GM18508 (cell line): ENCODE data around the gene ACOT7.

Experiments used
- ATAC-seq: cut with Tn5 transposase; IDR thresholded peaks from one replicate; pipeline ENCODE4 v1.9.1; 2021; ENCODE audit warnings: moderate number of reproducible peaks; ENCODE audit not compliant: insufficient read depth, unreplicated experiment

The ACOT7 gene

GRCh38 chr1:6273380-6273891, 120.1 kb downstream of the ACOT7 start:
- no peak for ATAC-seq

- ATAC-seq: no peak
These were observed 120.7 kb downstream of the ACOT7 start for GRCh38 chr1:6272868-6273267.

- ATAC-seq: no peak
These were observed 121.1 kb downstream of the ACOT7 start for GRCh38 chr1:6272452-6272851.

GRCh38 chr1:6271554-6271953, 122.0 kb downstream of the ACOT7 start:
- no peak for ATAC-seq

GRCh38 chr1:6271006-6271405, 122.6 kb downstream of the ACOT7 start:
- no peak for ATAC-seq

- ATAC-seq: no peak
These were observed 123.2 kb downstream of the ACOT7 start for GRCh38 chr1:6270401-6270800.

GRCh38 chr1:6269720-6270400, 123.7 kb downstream of the ACOT7 start:
- ATAC-seq: no peak

GRCh38 chr1:6269296-6269695, 124.3 kb downstream of the ACOT7 start:
- ATAC-seq: no peak

GRCh38 chr1:6268415-6268814, 125.2 kb downstream of the ACOT7 start:
- ATAC-seq: no peak

- ATAC-seq: no peak
These were observed 125.8 kb downstream of the ACOT7 start for GRCh38 chr1:6267686-6268322.

GRCh38 chr1:6266641-6267040, 126.9 kb downstream of the ACOT7 start:
- ATAC-seq: no peak

GRCh38 chr1:6265151-6265550, 128.4 kb downstream of the ACOT7 start:
- ATAC-seq: no peak

GRCh38 chr1:6263716-6264115, 129.9 kb downstream of the ACOT7 start:
- ATAC-seq: no peak

- ATAC-seq: no peak
These were observed 130.8 kb downstream of the ACOT7 start for GRCh38 chr1:6262555-6263420.

- no peak for ATAC-seq
These were observed 132.0 kb downstream of the ACOT7 start for GRCh38 chr1:6261615-6261995.

GRCh38 chr1:6260961-6261614, 132.5 kb downstream of the ACOT7 start, which contains the start of gene GPR153:
GPR153 (minus strand) TSS chr1:6261098; CDS start chr1:6254905, 6,193 bp downstream.
- ATAC-seq: no peak

GRCh38 chr1:6260433-6260934, 133.1 kb downstream of the ACOT7 start:
- ATAC-seq: no peak

GRCh38 chr1:6259491-6260362, 133.8 kb downstream of the ACOT7 start:
- no peak for ATAC-seq

- no peak for ATAC-seq
These were observed 134.9 kb downstream of the ACOT7 start for GRCh38 chr1:6258675-6259074.
